GM18520 (cell line): ENCODE data around the gene TRIM22.
"Not testable (repeated sequence)": the region's sequence is repeated elsewhere in the genome, so short reads cannot be mapped to it uniquely, and the experiment has no call there.

Experiments used
- ATAC-seq: cut with Tn5 transposase; IDR thresholded peaks from one replicate; pipeline ENCODE4 v1.9.1; 2021; ENCODE audit not compliant: unreplicated experiment

Gene TRIM22

GRCh38 chr11:5691238-5691963 is 1.8 kb downstream of the TRIM22 start:
- ATAC-seq, result not testable (repeated sequence)

GRCh38 chr11:5691964-5692361 is 2.4 kb downstream of the TRIM22 start:
- ATAC-seq, result no peak

- no peak for ATAC-seq
These were observed 5.1 kb downstream of the TRIM22 start for GRCh38 chr11:5694642-5695041.

- ATAC-seq, result no peak
These were observed 6.0 kb downstream of the TRIM22 start for GRCh38 chr11:5695580-5695979.

- no peak for ATAC-seq
These were observed 6.6 kb downstream of the TRIM22 start for GRCh38 chr11:5696210-5696609.

- no peak for ATAC-seq
These were observed 8.7 kb downstream of the TRIM22 start for GRCh38 chr11:5698281-5698680.

GRCh38 chr11:5700421-5701054 is 10.9 kb downstream of the TRIM22 start:
- no peak for ATAC-seq

- ATAC-seq, result no peak
These were observed 11.5 kb downstream of the TRIM22 start for GRCh38 chr11:5701055-5701577.

GRCh38 chr11:5703741-5704536 is 14.3 kb downstream of the TRIM22 start:
- peak; percentile 87 for ATAC-seq

GRCh38 chr11:5705688-5706087 is 16.1 kb downstream of the TRIM22 start:
- no peak for ATAC-seq

- no peak for ATAC-seq
These were observed 22.9 kb downstream of the TRIM22 start for GRCh38 chr11:5712507-5712906.

- no peak for ATAC-seq
These were observed 24.1 kb downstream of the TRIM22 start for GRCh38 chr11:5713695-5714094.

- ATAC-seq, result not testable (repeated sequence)
These were observed 26.9 kb downstream of the TRIM22 start for GRCh38 chr11:5716518-5716917.

GRCh38 chr11:5719703-5720495 is 30.3 kb downstream of the TRIM22 start:
- ATAC-seq, result no peak

- ATAC-seq, result no peak
These were observed 33.0 kb downstream of the TRIM22 start for GRCh38 chr11:5722622-5723021.

- ATAC-seq, result no peak
These were observed 36.8 kb downstream of the TRIM22 start for GRCh38 chr11:5726351-5726750.

GRCh38 chr11:5727691-5728090 is 38.1 kb downstream of the TRIM22 start:
- ATAC-seq, result no peak

GRCh38 chr11:5736396-5736795 is 46.8 kb downstream of the TRIM22 start, which contains the start of gene OR56B1:
OR56B1 (plus strand) TSS chr11:5736448; CDS start chr11:5736517, 69 bp downstream.
- ATAC-seq, result no peak

- ATAC-seq, result no peak
These were observed 47.5 kb downstream of the TRIM22 start for GRCh38 chr11:5737091-5737490.

- ATAC-seq, result no peak
These were observed 48.2 kb downstream of the TRIM22 start for GRCh38 chr11:5737670-5738392.
